Measurements from ENCODE around the gene LRRC7. TPM values are rescaled to one million over a fixed set of nuclear protein-coding genes. Genes with fewer than 3 reads are reported as not detected.

LRRC7 gene
- total and polyA plus RNA-seq, 11 donors: 0.25 to 4.1 (median 0.49) TPM; not detected in 1

GRCh38 chr1:70112838-70113237 is 545.1 kb downstream of the LRRC7 start:
- no peak overlapping the region for H3K27ac ChIP-seq
- 67 to 89% (median 83%) methylated on average over 5 of the region's 5 CpGs for WGBS, 4 donors
- no peaks in the 10 kb centered on the region for H3K4me1 ChIP-seq
- no peaks in the 10 kb centered on the region for H3K36me3 ChIP-seq
- no peak for DNase-seq
- no peaks in the 10 kb centered on the region for H3K27me3 ChIP-seq
- H3K4me3 ChIP-seq: no peak overlapping the region
- TF ChIP-seq POLR2A (IDR thresholded peaks at IDR 0.05): no peak
- TF ChIP-seq, protein P1, sequence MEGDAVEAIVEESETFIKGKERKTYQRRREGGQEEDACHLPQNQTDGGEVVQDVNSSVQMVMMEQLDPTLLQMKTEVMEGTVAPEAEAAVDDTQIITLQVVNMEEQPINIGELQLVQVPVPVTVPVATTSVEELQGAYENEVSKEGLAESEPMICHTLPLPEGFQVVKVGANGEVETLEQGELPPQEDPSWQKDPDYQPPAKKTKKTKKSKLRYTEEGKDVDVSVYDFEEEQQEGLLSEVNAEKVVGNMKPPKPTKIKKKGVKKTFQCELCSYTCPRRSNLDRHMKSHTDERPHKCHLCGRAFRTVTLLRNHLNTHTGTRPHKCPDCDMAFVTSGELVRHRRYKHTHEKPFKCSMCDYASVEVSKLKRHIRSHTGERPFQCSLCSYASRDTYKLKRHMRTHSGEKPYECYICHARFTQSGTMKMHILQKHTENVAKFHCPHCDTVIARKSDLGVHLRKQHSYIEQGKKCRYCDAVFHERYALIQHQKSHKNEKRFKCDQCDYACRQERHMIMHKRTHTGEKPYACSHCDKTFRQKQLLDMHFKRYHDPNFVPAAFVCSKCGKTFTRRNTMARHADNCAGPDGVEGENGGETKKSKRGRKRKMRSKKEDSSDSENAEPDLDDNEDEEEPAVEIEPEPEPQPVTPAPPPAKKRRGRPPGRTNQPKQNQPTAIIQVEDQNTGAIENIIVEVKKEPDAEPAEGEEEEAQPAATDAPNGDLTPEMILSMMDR (IDR thresholded peaks at IDR 0.05): no peak
- intact Hi-C loops (cut with DNase I): no loop called here
- H3K9me3 ChIP-seq: no peaks in the 10 kb centered on the region
- no peak for ATAC-seq

GRCh38 chr1:70115315-70115714 is 547.6 kb downstream of the LRRC7 start:
- Histone ChIP-seq H3K4me1 (no peaks in the 10 kb centered on the region), H3K27ac (no peak overlapping the region), H3K4me3 (no peak overlapping the region), H3K36me3 (no peaks in the 10 kb centered on the region), H3K9me3 (no peaks in the 10 kb centered on the region), H3K27me3 (no peaks in the 10 kb centered on the region)
- no peak for DNase-seq
- ATAC-seq: no peak
- TF ChIP-seq, protein P1 (IDR thresholded peaks at IDR 0.05): no peak
- no peak for TF ChIP-seq POLR2A (IDR thresholded peaks at IDR 0.05)
- WGBS, 4 donors: 88 to 92% (median 89%) methylated on average over 3 of the region's 3 CpGs
- intact Hi-C loops (cut with DNase I): no loop called here

DNA sequence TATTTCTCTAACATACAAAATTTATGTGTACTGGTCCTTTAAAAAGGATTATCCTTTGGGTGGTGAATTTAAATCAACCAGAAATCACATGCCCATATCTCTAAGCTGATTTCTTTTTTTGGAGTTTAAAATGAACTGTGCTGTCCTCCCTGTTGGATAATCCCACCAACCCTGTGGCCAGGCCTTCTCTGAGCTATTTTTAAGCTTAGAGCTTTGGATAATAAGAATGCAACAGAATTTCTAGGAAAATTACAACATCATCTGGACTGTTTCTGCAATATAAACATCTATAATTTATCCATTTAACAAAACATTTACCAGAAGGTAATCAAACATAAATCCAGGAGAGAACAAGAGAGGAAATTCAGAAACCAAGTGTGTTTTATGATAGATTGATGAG is 549.3 kb downstream of the LRRC7 start:
- intact Hi-C loops (cut with DNase I): no loop called here
- no peak for DNase-seq
- Histone ChIP-seq H3K27ac (no peak overlapping the region), H3K4me1 (no peaks in the 10 kb centered on the region), H3K9me3 (no peaks in the 10 kb centered on the region), H3K4me3 (no peak overlapping the region), H3K27me3 (peaks cover 0 to 3% (median 0%) of the 10 kb centered on the region in 9 donors), H3K36me3 (no peaks in the 10 kb centered on the region)
- TF ChIP-seq, protein P1 (IDR thresholded peaks at IDR 0.05): no peak
- ATAC-seq: no peak

- DNase-seq (peak in 2 of 5 donors; percentile 10 to 22), ATAC-seq (peak; percentile 55 to 89 (median 83))
- Histone ChIP-seq H3K4me1 (peaks cover 0 to 11% (median 3%) of the 10 kb centered on the region in 12 donors), H3K4me3 (no peak overlapping the region), H3K36me3 (no peaks in the 10 kb centered on the region), H3K9me3 (no peaks in the 10 kb centered on the region), H3K27me3 (no peaks in the 10 kb centered on the region), H3K27ac (peak overlapping the region in 7 of 12 donors; percentile 3 to 46 (median 19))
- WGBS, 4 donors: 55 to 65% (median 57%) methylated on average over 3 of the region's 3 CpGs
- no peak for TF ChIP-seq POLR2A (IDR thresholded peaks at IDR 0.05)
- TF ChIP-seq, protein P1 (IDR thresholded peaks at IDR 0.05): no peak
- intact Hi-C loops (cut with DNase I): loop anchor here in 9 of 10 donors (5.0 to 10.0 kb wide), 6 partner anchors 281 to 381 kb away; partner anchors contain the start of gene CTH (in 1 of the 9)
Measured at GRCh38 chr1:70134148-70134547, 566.4 kb downstream of the LRRC7 start.
